H9 (cell line): ENCODE results near the gene TMEM200C. TPM values are rescaled to one million over a fixed set of nuclear protein-coding genes. Genes with fewer than 3 reads are reported as not detected.

Experiments used
- DNase-seq: peaks from one replicate; pipeline ENCODE4 v3.0.0-alpha.2; 2017
- H2AFZ ChIP-seq: one replicate; pipeline ENCODE4 v1.6.1; 2013; ENCODE audit warnings: mild to moderate bottlenecking, low read length, control low read depth, moderate library complexity
- H2AK5ac ChIP-seq: 2 replicates; pipeline ENCODE4 v1.6.1; 2013; ENCODE audit warnings: low read length, control low read depth, mixed read lengths; ENCODE audit not compliant: insufficient read length
- H2BK120ac ChIP-seq: one replicate; pipeline ENCODE4 v1.6.1; 2013; ENCODE audit warnings: low read depth, mild to moderate bottlenecking, low read length, control low read depth, inconsistent platforms; ENCODE audit not compliant: poor library complexity, severe bottlenecking
- H2BK12ac ChIP-seq: 2 replicates; pipeline ENCODE4 v1.6.1; 2013; ENCODE audit warnings: low read length, control low read depth, mixed read lengths, low read depth; ENCODE audit not compliant: insufficient read length
- H2BK15ac ChIP-seq: 2 replicates; pipeline ENCODE4 v1.6.1; 2013; ENCODE audit warnings: low read depth, low read length, control low read depth
- H2BK20ac ChIP-seq: one replicate; pipeline ENCODE4 v1.6.1; 2013; ENCODE audit warnings: low read depth, mild to moderate bottlenecking, low read length, control low read depth, inconsistent platforms; ENCODE audit not compliant: poor library complexity, severe bottlenecking
- H2BK5ac ChIP-seq: 2 replicates; pipeline ENCODE4 v1.6.1; 2013; ENCODE audit warnings: low read length, control low read depth, mixed read lengths; ENCODE audit not compliant: insufficient read length
- H3K14ac ChIP-seq: 2 replicates; pipeline ENCODE4 v1.6.1; 2013; ENCODE audit warnings: low read length, control low read depth; ENCODE audit not compliant: insufficient read depth
- H3K18ac ChIP-seq: 2 replicates; pipeline ENCODE4 v1.6.1; 2013; ENCODE audit warnings: low read depth, mild to moderate bottlenecking, mixed read lengths, low read length, control low read depth; ENCODE audit not compliant: insufficient read length
- H3K23ac ChIP-seq: 2 replicates; pipeline ENCODE4 v1.6.1; 2013; ENCODE audit warnings: low read length, control low read depth, mixed read lengths, low read depth; ENCODE audit not compliant: insufficient read length
- H3K23me2 ChIP-seq: 2 replicates; pipeline ENCODE4 v1.6.1; 2013; ENCODE audit warnings: low read depth, mild to moderate bottlenecking, mixed read lengths, low read length, control low read depth; ENCODE audit not compliant: insufficient read length, poor library complexity, severe bottlenecking
- H3K27ac ChIP-seq: 2 replicates; pipeline ENCODE4 v1.5.1; 2013; ENCODE audit warnings: low read length, control low read depth, mixed read lengths, low read depth; ENCODE audit not compliant: insufficient read length
- H3K27me3 ChIP-seq: 2 replicates; pipeline ENCODE4 v1.6.1; 2013; ENCODE audit warnings: low read length, control low read depth, inconsistent platforms; ENCODE audit not compliant: insufficient read depth
- H3K4ac ChIP-seq: 2 replicates; pipeline ENCODE4 v1.6.1; 2013; ENCODE audit warnings: low read depth, mild to moderate bottlenecking, control low read depth, inconsistent platforms, low read length, moderate library complexity
- H3K4me1 ChIP-seq: 2 replicates; pipeline ENCODE4 v1.6.1; 2013; ENCODE audit warnings: low read length, control low read depth, inconsistent platforms; ENCODE audit not compliant: insufficient read depth
- H3K4me2 ChIP-seq: 2 replicates; pipeline ENCODE4 v1.6.1; 2013; ENCODE audit warnings: low read length, control low read depth, mixed read lengths; ENCODE audit not compliant: insufficient read length, insufficient read depth
- H3K56ac ChIP-seq: 2 replicates; pipeline ENCODE4 v1.6.1; 2013; ENCODE audit warnings: low read depth, mild to moderate bottlenecking, mixed read lengths, low read length, control low read depth; ENCODE audit not compliant: insufficient read length
- H3K79me1 ChIP-seq: 2 replicates; pipeline ENCODE4 v1.6.1; 2013; ENCODE audit warnings: low read depth, mild to moderate bottlenecking, moderate library complexity, low read length, control low read depth, inconsistent platforms; ENCODE audit not compliant: insufficient read depth, poor library complexity, severe bottlenecking
- H3K79me2 ChIP-seq: 2 replicates; pipeline ENCODE4 v1.6.1; 2013; ENCODE audit warnings: low read length, control low read depth, inconsistent platforms; ENCODE audit not compliant: insufficient read depth
- H3K9ac ChIP-seq: 2 replicates; pipeline ENCODE4 v1.6.1; 2013; ENCODE audit warnings: low read length, control low read depth, mixed read lengths; ENCODE audit not compliant: insufficient read length; ENCODE audit errors: extremely low read depth
- H3K9me3 ChIP-seq: one replicate; pipeline ENCODE4 v1.6.1; 2013; ENCODE audit warnings: low read depth, low read length, inconsistent platforms; ENCODE audit not compliant: control insufficient read depth
- H3T11ph ChIP-seq: one replicate; pipeline ENCODE4 v1.6.1; 2013; ENCODE audit warnings: mild to moderate bottlenecking, low read length, control low read depth, inconsistent platforms
- H4K20me1 ChIP-seq: one replicate; pipeline ENCODE4 v1.6.1; 2013; ENCODE audit not compliant: control insufficient read depth, insufficient read length, insufficient read depth
- H4K5ac ChIP-seq: 2 replicates; pipeline ENCODE4 v1.6.1; 2013; ENCODE audit warnings: low read depth, mild to moderate bottlenecking, mixed read lengths, low read length, control low read depth; ENCODE audit not compliant: insufficient read length
- H4K8ac ChIP-seq: replicated peaks from 2 replicates; pipeline ENCODE4 v1.6.1; 2013; ENCODE audit warnings: low read length, control low read depth, mixed read lengths, low read depth; ENCODE audit not compliant: insufficient read length
- H4K91ac ChIP-seq: 2 replicates; pipeline ENCODE4 v1.6.1; 2013; ENCODE audit warnings: low read depth, mild to moderate bottlenecking, moderate library complexity, mixed read lengths, low read length, control low read depth; ENCODE audit not compliant: insufficient read length
- H3K27ac Mint-ChIP-seq, 3 experiments: 2 replicates in 2 of 3; 3 replicates in 1 of 3; pipeline ENCODE4 v1.8.0; 2020 to 2021; ENCODE audit warnings: mixed read lengths in 3 of 3, mild to moderate bottlenecking in 1 of 3, moderate library complexity in 1 of 3
- H3K27me3 Mint-ChIP-seq: 2 replicates; pipeline ENCODE4 v1.8.0; 2021; ENCODE audit warnings: low read depth, mild to moderate bottlenecking, moderate library complexity, mixed read lengths
- H3K36me3 Mint-ChIP-seq, 3 experiments: 2 replicates in 2 of 3; 3 replicates in 1 of 3; pipeline ENCODE4 v1.8.0; 2020 to 2021; ENCODE audit warnings: low read depth in 3 of 3, mixed read lengths in 3 of 3; ENCODE audit not compliant: insufficient read depth in 1 of 3
- H3K4me1 Mint-ChIP-seq, 2 experiments: 2 replicates each; pipeline ENCODE4 v1.8.0; 2020; ENCODE audit warnings: mixed read lengths in 2 of 2
- H3K4me3 Mint-ChIP-seq, 2 experiments: 2 replicates in 1 of 2; 3 replicates in 1 of 2; pipeline ENCODE4 v1.8.0; 2020 to 2021; ENCODE audit warnings: mild to moderate bottlenecking in 2 of 2, mixed read lengths in 2 of 2, moderate library complexity in 1 of 2
- H3K9me3 Mint-ChIP-seq, 2 experiments: 2 replicates in 1 of 2; 3 replicates in 1 of 2; pipeline ENCODE4 v1.8.0; 2020; ENCODE audit warnings: mild to moderate bottlenecking in 2 of 2, mixed read lengths in 2 of 2, moderate library complexity in 1 of 2
- WGBS: extraction: QIAGEN DNeasy Blood & Tissue Kit; methylation state at CpG from one replicate; pipeline ENCODE4 v1.1.7; 2013; ENCODE audit warnings: missing lambda C conversion rate, low lambda C conversion rate, mixed read lengths; ENCODE audit not compliant: insufficient read length; ENCODE audit errors: extremely low coverage; 5-methylcytosine and 5-hydroxymethylcytosine counted together
- total RNA-seq: library from RNA; stranded (reverse); gene quantifications from 2 replicates; pipeline ENCODE4 v1.2.1, GENCODE V29; 2021
- TF ChIP-seq, protein P1 (sequence below): fragments of 200-600 bp; sonication (generic); conservative IDR thresholded peaks from 3 replicates; pipeline ENCODE4 v1.8.0; 2021; ENCODE audit warnings: antibody characterized with exemption, mild to moderate bottlenecking

Gene TMEM200C
- total RNA-seq, 1 experiment from 2014 or later = 6.3 TPM

GRCh38 chr18:5851998-5852397 lies 43.3 kb downstream of the TMEM200C start:
- Histone ChIP-seq H2BK12ac (no peak overlapping the region), H3K14ac (no peak overlapping the region), H2BK15ac (no peak overlapping the region), H3K79me1 (no peaks in the 10 kb centered on the region), H3K23me2 (no peaks in the 10 kb centered on the region), H3K4ac (no peak overlapping the region), H3K23ac (no peak overlapping the region), H3K4me1 (no peaks in the 10 kb centered on the region), H3K18ac (no peak overlapping the region), H4K91ac (no peak overlapping the region), H3K79me2 (no peaks in the 10 kb centered on the region), H3K27ac (no peak overlapping the region), H2BK120ac (no peak overlapping the region), H3K4me2 (no peak overlapping the region), H3K56ac (no peak overlapping the region), H2AFZ (no peak overlapping the region), H2BK5ac (no peak overlapping the region), H3K9ac (no peak overlapping the region), H2AK5ac (no peak overlapping the region), H3K9me3 (no peaks in the 10 kb centered on the region), H4K8ac (no peak overlapping the region), H4K5ac (no peak overlapping the region), H3K27me3 (no peaks in the 10 kb centered on the region), H2BK20ac (no peak overlapping the region), H4K20me1 (no peaks in the 10 kb centered on the region), H3T11ph (no peak overlapping the region)
- H3K9me3 Mint-ChIP-seq = no peaks in the 10 kb centered on the region
- H3K27me3 Mint-ChIP-seq = no peaks in the 10 kb centered on the region
- H3K36me3 Mint-ChIP-seq = no peaks in the 10 kb centered on the region
- H3K4me3 Mint-ChIP-seq = no peak overlapping the region
- WGBS = no CpG with 5 or more reads among the region's 2 CpGs
- H3K4me1 Mint-ChIP-seq = no peaks in the 10 kb centered on the region
- TF ChIP-seq, protein P1, sequence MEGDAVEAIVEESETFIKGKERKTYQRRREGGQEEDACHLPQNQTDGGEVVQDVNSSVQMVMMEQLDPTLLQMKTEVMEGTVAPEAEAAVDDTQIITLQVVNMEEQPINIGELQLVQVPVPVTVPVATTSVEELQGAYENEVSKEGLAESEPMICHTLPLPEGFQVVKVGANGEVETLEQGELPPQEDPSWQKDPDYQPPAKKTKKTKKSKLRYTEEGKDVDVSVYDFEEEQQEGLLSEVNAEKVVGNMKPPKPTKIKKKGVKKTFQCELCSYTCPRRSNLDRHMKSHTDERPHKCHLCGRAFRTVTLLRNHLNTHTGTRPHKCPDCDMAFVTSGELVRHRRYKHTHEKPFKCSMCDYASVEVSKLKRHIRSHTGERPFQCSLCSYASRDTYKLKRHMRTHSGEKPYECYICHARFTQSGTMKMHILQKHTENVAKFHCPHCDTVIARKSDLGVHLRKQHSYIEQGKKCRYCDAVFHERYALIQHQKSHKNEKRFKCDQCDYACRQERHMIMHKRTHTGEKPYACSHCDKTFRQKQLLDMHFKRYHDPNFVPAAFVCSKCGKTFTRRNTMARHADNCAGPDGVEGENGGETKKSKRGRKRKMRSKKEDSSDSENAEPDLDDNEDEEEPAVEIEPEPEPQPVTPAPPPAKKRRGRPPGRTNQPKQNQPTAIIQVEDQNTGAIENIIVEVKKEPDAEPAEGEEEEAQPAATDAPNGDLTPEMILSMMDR = peak; percentile 52; the same call in 2 of the 3 replicates
- DNase-seq = no peak
- H3K27ac Mint-ChIP-seq = no peak overlapping the region
